HG03064 (cell line): ENCODE data around the gene PSMA6.
"Not testable (repeated sequence)": the region's sequence is repeated elsewhere in the genome, so short reads cannot be mapped to it uniquely, and the experiment has no call there.

ENCODE experiments used
- ATAC-seq: cut with Tn5 transposase; IDR thresholded peaks from one replicate; pipeline ENCODE4 v1.9.1; 2021; ENCODE audit warnings: low read depth; ENCODE audit not compliant: unreplicated experiment

PSMA6 gene

GRCh38 chr14:35284506-35284905 lies 7.7 kb upstream of the PSMA6 start:
- ATAC-seq = no peak

- peak; percentile 57 for ATAC-seq
Observed at GRCh38 chr14:35285168-35286002, 6.8 kb upstream of the PSMA6 start.

- no peak for ATAC-seq
Observed at GRCh38 chr14:35286003-35286600, 6.1 kb upstream of the PSMA6 start.

GRCh38 chr14:35286707-35287106 lies 5.5 kb upstream of the PSMA6 start:
- no peak for ATAC-seq

- ATAC-seq = no peak
Observed at GRCh38 chr14:35287431-35288013, 4.7 kb upstream of the PSMA6 start.

GRCh38 chr14:35289623-35290022 lies 2.6 kb upstream of the PSMA6 start:
- no peak for ATAC-seq

GRCh38 chr14:35292770-35293561 lies 784 bp downstream of the PSMA6 start:
- ATAC-seq = peak; percentile 9

- ATAC-seq = no peak
Observed at GRCh38 chr14:35295845-35296161, 3.6 kb downstream of the PSMA6 start.

- no peak for ATAC-seq
Observed at GRCh38 chr14:35296545-35296944, 4.4 kb downstream of the PSMA6 start.

GRCh38 chr14:35297706-35298105 lies 5.5 kb downstream of the PSMA6 start:
- ATAC-seq = no peak

GRCh38 chr14:35298351-35298750 lies 6.2 kb downstream of the PSMA6 start:
- no peak for ATAC-seq

- no peak for ATAC-seq
Observed at GRCh38 chr14:35299708-35300107, 7.5 kb downstream of the PSMA6 start.

GRCh38 chr14:35300228-35300627 lies 8.0 kb downstream of the PSMA6 start:
- ATAC-seq = no peak

- ATAC-seq = not testable (repeated sequence)
Observed at GRCh38 chr14:35301334-35301733, 9.2 kb downstream of the PSMA6 start.

- no peak for ATAC-seq
Observed at GRCh38 chr14:35301735-35302528, 9.8 kb downstream of the PSMA6 start.

GRCh38 chr14:35303149-35303935 lies 11.2 kb downstream of the PSMA6 start:
- ATAC-seq = no peak

GRCh38 chr14:35304812-35305462 lies 12.8 kb downstream of the PSMA6 start:
- ATAC-seq = no peak

- no peak for ATAC-seq
Observed at GRCh38 chr14:35305633-35306032, 13.5 kb downstream of the PSMA6 start.

GRCh38 chr14:35306114-35306513 lies 13.9 kb downstream of the PSMA6 start:
- no peak for ATAC-seq
